GM21367 (cell line): ENCODE results near the gene FRAT1.

Experiments used
- ATAC-seq: cut with Tn5 transposase; IDR thresholded peaks from one replicate; pipeline ENCODE4 v1.9.1; 2021; ENCODE audit not compliant: unreplicated experiment

Gene FRAT1

DNA sequence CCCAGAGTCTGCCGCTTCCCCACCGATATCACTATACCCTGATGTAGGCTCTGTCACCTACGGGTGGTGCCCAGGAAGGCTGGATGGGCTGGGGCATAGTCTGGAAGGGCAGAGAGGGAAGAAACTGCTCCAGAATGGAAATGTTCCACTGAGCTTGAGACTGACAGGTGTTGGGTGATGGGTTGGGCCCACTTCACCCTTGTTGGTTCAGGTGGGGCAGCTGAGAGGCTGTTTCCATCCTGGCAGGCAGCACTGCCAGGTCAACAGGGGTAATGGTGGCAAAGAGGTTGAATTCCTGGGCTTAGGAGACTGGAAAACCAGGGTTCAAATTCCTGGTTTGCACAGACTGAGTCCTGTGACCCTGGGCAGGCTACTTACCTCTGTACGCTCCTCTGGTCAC, 44.0 kb downstream of the FRAT1 start:
- no peak for ATAC-seq

GRCh38 chr10:97365761-97366351, 46.8 kb downstream of the FRAT1 start:
- ATAC-seq, result no peak

- no peak for ATAC-seq
Measured at GRCh38 chr10:97366572-97366971, 47.5 kb downstream of the FRAT1 start.

GRCh38 chr10:97367126-97367649, 48.1 kb downstream of the FRAT1 start:
- ATAC-seq, result no peak
